Uterus (tissue), 2 donors: Measurements from ENCODE around the gene EIPR1.

ENCODE experiments used
- CTCF ChIP-seq, 4 experiments: fragments of 200-600 bp in 2 of 4; fragments of 450-650 bp in 2 of 4; sonication (generic) in 2 of 4; IDR thresholded peaks; one replicate each; pipeline ENCODE4 v1.5.1; 2016 to 2019; ENCODE audit warnings: antibody characterized with exemption in 4 of 4, mild to moderate bottlenecking in 2 of 4, moderate library complexity in 1 of 4
- POLR2A ChIP-seq, 2 donors: fragments of 450-650 bp; IDR thresholded peaks; one replicate each; pipeline ENCODE4 v1.6.1; 2016; ENCODE audit warnings: antibody characterized with exemption in 2 of 2, mild to moderate bottlenecking in 1 of 2, moderate library complexity in 1 of 2

GRCh38 chr2:3179626-3180025 is 198.0 kb downstream of the EIPR1 start:
- TF ChIP-seq POLR2A (IDR thresholded peaks at IDR 0.05) (no peak), CTCF (IDR thresholded peaks at IDR 0.05) (no peak)
